LNCaP clone FGC (cell line): ENCODE measurements around the gene TTLL12.

Source experiments
- DNase-seq: peaks from one replicate; pipeline ENCODE4 v3.0.0-alpha.2; 2011; ENCODE audit warnings: low read depth
- H3K4me3 ChIP-seq: 2 replicates; pipeline ENCODE4 v1.5.1; 2011; ENCODE audit warnings: mild to moderate bottlenecking, low read depth, low read length, control low read depth
- TF ChIP-seq, protein P1 (sequence below): IDR thresholded peaks from 2 replicates; pipeline ENCODE4 v1.5.1; 2012; ENCODE audit warnings: mild to moderate bottlenecking; ENCODE audit not compliant: control insufficient read depth, insufficient read depth; ENCODE audit errors: extremely low read depth

The TTLL12 gene

GRCh38 chr22:43131773-43132501, 55.0 kb downstream of the TTLL12 start:
- no peak for DNase-seq
- no peak overlapping the region for H3K4me3 ChIP-seq

DNA sequence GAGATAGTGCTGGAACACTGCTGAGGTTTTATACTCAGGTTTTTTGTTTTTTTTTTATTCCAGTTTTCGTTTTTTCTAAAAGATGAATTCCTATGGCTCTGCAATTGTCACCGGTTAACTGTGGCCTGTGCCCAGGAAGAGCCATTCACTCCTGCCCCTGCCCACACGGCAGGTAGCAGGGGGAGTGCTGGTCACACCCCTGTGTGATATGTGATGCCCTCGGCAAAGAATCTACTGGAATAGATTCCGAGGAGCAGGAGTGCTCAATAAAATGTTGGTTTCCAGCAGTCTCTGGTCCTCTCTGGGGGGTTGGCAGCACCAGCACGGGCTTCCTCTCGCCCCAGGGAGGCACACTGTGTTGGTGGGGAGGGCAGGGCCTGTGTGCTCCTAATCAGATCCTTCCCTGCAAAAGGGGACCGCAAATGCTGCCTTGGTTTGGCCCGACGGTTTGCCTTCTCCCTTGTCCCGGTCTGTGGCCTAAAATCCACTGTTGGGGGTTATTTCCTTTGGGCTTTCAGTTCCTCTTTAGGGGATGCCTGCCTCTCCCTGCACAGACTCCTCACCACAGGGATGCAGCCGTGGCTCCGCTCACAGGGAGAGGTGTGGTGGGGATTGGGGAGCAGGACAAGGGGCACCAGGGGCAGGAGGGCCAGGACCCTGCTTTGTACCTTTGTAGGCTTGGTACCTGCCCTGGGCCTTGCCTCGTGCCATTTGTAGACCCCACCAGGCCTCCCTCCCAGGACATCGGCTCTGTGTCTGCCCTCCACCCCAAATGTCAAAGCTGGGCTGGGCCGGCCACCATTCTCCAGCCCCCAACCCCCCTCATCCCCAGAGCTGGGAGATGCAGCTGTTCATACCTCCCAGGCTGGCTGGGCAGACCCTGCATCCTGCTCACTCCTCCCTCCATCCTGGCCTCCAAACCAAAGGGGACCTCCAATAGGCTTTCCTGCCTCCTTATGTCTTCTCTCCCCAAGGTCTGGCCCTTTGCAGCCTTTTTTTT, 57.2 kb downstream of the TTLL12 start:
- TF ChIP-seq, protein P1, sequence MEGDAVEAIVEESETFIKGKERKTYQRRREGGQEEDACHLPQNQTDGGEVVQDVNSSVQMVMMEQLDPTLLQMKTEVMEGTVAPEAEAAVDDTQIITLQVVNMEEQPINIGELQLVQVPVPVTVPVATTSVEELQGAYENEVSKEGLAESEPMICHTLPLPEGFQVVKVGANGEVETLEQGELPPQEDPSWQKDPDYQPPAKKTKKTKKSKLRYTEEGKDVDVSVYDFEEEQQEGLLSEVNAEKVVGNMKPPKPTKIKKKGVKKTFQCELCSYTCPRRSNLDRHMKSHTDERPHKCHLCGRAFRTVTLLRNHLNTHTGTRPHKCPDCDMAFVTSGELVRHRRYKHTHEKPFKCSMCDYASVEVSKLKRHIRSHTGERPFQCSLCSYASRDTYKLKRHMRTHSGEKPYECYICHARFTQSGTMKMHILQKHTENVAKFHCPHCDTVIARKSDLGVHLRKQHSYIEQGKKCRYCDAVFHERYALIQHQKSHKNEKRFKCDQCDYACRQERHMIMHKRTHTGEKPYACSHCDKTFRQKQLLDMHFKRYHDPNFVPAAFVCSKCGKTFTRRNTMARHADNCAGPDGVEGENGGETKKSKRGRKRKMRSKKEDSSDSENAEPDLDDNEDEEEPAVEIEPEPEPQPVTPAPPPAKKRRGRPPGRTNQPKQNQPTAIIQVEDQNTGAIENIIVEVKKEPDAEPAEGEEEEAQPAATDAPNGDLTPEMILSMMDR, result no peak
- no peak for DNase-seq
- no peak overlapping the region for H3K4me3 ChIP-seq

More at GRCh38 chr22:43131773-43132501, 55.0 kb downstream of the TTLL12 start:
- TF ChIP-seq, protein P1, result no peak

GRCh38 chr22:43128928-43129424, 58.0 kb downstream of the TTLL12 start:
- H3K4me3 ChIP-seq, result no peak overlapping the region
- TF ChIP-seq, protein P1, result no peak
- no peak for DNase-seq

DNA sequence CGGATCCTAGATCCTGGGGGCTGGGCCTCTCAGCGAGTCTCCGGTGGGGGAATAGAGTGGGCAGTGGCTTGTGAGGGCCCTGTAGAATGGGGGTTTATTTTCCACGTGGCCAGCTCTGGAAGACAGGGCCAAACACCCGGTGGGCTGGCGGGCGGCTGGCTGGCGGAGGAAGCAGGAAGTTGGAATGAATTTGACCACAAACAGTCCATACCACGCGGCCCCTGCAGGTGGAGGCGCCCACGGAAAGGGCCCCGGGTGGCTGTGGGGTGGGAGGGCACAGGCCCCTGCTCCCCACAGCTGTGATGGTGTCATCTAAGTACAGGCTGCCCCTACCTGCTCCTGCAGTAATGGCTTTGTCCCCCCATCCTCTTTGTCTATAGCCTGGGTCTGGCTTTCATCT, 58.8 kb downstream of the TTLL12 start:
- no peak for DNase-seq
- no peak overlapping the region for H3K4me3 ChIP-seq
- TF ChIP-seq, protein P1, result no peak

- DNase-seq, result no peak
- H3K4me3 ChIP-seq, result no peak overlapping the region
- TF ChIP-seq, protein P1, result no peak
Observed at GRCh38 chr22:43127166-43127908, 59.6 kb downstream of the TTLL12 start.

- no peak for DNase-seq
- H3K4me3 ChIP-seq, result no peak overlapping the region
Observed at GRCh38 chr22:43126501-43127165, 60.3 kb downstream of the TTLL12 start.

More at GRCh38 chr22:43126501-43127165, 60.3 kb downstream of the TTLL12 start:
- TF ChIP-seq, protein P1, result no peak
